Inflammatory macrophage treated with lipopolysaccharide for 4 hours (primary cell): ENCODE measurements around the gene NVL.
"Not testable (repeated sequence)": the region's sequence is repeated elsewhere in the genome, so short reads cannot be mapped to it uniquely, and the experiment has no call there.

Source experiments
- DNase-seq: peaks from one replicate; pipeline ENCODE4 v3.0.0-alpha.2; 2020

Gene NVL

GRCh38 chr1:224223819-224224714 is 105.9 kb downstream of the NVL start:
- DNase-seq: no peak

GRCh38 chr1:224219612-224220059 is 110.3 kb downstream of the NVL start:
- peak; percentile 39 for DNase-seq

GRCh38 chr1:224219011-224219611 is 110.9 kb downstream of the NVL start:
- no peak for DNase-seq

GRCh38 chr1:224217655-224218623 is 112.0 kb downstream of the NVL start:
- DNase-seq: no peak

- DNase-seq: no peak
These were observed 113.6 kb downstream of the NVL start for GRCh38 chr1:224216382-224216781.

GRCh38 chr1:224213438-224214119 is 116.4 kb downstream of the NVL start:
- no peak for DNase-seq

- no peak for DNase-seq
These were observed 117.3 kb downstream of the NVL start for GRCh38 chr1:224212618-224213061.

- no peak for DNase-seq
These were observed 118.6 kb downstream of the NVL start for GRCh38 chr1:224211206-224211962.

GRCh38 chr1:224205931-224206538 is 123.9 kb downstream of the NVL start:
- not testable (repeated sequence) for DNase-seq

- DNase-seq: peak; percentile 74
These were observed 124.5 kb downstream of the NVL start for GRCh38 chr1:224205438-224205840.

GRCh38 chr1:224203243-224204016 is 126.5 kb downstream of the NVL start:
- peak; percentile 89 for DNase-seq

- no peak for DNase-seq
These were observed 128.1 kb downstream of the NVL start for GRCh38 chr1:224201853-224202252.

- DNase-seq: no peak
These were observed 128.6 kb downstream of the NVL start for GRCh38 chr1:224201383-224201782.

- no peak for DNase-seq
These were observed 130.3 kb downstream of the NVL start for GRCh38 chr1:224199679-224200078.

- no peak for DNase-seq
These were observed 131.4 kb downstream of the NVL start for GRCh38 chr1:224198572-224198971.

- DNase-seq: peak; percentile 29
These were observed 133.0 kb downstream of the NVL start for GRCh38 chr1:224196813-224197600.

GRCh38 chr1:224193319-224193966 is 136.5 kb downstream of the NVL start:
- DNase-seq: no peak

GRCh38 chr1:224192082-224192788 is 137.7 kb downstream of the NVL start:
- no peak for DNase-seq
